HG03521 (cell line): ENCODE measurements around the gene PCDH12.

Source experiments
- ATAC-seq: cut with Tn5 transposase; IDR thresholded peaks from one replicate; pipeline ENCODE4 v1.9.1; 2021; ENCODE audit warnings: mild to moderate bottlenecking, moderate library complexity; ENCODE audit not compliant: unreplicated experiment

Gene PCDH12

DNA sequence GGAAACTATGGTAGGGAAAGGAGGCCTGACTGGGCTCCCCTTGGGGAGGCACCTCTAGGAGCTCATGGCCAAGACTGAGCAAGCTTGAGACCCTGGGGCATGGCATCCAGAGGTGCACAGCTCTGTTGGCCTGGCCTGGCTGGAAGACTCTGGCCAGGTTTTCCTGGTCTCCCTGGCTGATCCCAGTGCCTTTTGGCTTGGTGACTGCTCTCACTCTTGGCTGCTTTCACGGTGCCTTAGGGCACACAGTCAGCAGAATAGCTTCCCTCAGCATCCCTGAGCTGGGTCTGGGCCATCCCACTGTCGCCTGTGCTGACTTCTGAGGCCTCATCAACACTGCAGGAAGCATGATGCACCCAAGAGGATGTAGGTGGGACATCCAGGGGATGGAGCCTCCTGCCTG, 47.7 kb downstream of the PCDH12 start:
- no peak for ATAC-seq

DNA sequence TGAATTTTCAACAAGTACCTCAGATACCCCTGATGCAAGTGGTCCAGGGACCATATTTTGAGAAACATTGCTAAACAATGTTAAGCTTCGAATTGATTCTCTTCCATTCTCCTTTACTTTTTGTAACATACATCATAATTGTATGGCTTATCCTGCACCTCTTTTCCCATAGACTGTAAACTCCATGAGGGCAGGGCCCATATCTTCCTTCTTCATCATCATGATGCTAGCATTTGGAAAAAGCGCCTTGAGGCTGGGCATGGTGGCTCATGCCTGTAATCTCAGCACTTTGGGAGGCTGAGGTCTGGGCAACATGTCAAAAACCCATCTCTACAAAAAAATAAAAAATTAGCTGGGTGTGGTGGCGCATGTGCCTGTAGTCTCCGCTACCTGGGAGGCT, 48.8 kb downstream of the PCDH12 start:
- ATAC-seq, result no peak

DNA sequence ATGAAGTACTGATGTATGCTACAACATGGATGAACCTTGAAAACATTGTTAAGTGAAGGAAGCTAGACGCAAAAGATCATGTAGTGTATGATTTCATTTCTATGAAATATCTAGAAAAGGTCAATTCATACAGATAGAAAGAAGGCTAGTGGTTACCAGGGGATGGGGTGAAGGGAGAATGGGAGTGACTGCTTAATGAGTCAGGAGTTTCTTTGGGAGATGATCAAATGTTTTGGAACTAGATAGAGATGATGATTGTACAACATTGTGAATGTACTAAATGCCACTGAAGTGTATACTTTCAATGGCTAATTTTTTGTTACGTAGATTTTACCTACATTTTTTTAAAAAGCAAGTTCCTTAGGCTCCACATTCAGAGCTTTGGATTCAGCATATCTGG, 49.2 kb downstream of the PCDH12 start:
- no peak for ATAC-seq

DNA sequence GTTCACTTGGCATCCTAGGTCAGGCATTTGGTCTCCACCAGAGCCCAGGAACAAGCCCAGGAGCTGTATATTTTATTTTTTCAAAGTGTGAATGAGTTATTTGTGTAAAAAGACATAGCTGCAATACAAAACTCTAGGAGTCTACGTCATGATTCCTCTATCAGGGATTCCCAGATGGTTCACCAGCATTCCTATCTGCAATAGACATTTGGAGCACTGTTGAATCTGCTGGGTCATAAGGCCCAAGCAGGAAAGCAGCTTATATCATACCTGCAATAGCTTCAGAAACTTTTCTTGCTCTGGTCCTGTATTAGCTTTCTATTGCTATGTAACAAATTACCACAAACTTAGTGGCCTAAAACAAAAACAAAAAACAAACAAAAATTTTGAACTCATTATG, 51.0 kb downstream of the PCDH12 start:
- ATAC-seq, result no peak

DNA sequence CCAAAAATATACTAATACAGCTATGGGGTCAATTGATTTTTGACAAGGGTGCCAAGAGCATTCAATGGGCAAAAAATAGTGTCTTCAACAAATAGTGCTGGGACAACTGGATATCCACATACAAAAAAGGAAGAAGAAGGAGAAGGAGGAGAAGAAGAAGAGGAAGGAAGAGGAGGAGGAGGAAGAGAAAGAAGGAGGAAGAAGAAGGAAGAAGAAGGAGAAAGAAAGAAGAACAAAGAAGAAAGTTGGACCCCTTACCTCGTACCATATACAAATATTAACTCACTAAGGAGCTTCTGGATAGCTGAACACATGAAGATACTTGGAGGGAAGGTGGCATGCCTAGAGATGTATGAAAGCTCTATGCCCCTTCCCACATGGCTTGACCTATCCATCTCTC, 51.5 kb downstream of the PCDH12 start:
- ATAC-seq, result no peak

DNA sequence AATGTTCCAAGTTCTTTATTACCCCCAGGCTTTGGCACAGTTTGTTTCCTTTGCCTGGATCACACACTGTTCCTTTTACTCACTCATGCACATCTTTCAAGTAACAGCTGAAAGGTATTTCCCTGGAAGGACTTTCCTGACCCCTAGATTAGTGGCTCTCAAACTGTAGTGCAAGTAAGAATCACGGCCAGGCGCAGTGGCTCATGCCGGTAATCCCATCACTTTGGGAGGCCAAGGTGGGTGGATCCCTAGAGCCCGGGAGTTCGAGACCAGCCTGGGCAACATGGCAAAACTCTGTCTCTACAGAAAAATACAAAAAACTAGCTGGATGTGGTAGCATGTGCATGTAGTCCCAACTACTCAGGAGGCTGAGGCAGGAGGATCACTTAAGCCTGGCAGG, 53.5 kb downstream of the PCDH12 start:
- ATAC-seq, result no peak

DNA sequence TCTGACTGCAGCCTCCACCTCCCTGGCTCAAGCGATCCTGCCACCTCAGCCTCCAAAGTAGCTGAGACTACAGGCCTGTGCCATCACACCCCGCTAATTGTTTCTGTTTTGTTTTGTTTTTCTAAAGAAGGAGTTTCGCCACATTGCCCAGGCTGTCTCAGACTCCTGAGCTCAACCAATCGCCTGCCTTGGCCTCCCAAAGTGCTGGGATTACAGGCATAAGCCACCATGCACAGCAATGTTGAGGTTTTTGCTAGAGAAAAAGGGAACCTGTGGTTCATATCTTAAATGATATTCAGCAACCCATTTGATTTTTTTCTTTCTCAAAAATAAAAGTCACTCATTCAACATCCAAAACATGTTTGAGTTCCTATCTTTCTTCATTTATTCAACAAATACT, 54.7 kb downstream of the PCDH12 start:
- ATAC-seq, result no peak

DNA sequence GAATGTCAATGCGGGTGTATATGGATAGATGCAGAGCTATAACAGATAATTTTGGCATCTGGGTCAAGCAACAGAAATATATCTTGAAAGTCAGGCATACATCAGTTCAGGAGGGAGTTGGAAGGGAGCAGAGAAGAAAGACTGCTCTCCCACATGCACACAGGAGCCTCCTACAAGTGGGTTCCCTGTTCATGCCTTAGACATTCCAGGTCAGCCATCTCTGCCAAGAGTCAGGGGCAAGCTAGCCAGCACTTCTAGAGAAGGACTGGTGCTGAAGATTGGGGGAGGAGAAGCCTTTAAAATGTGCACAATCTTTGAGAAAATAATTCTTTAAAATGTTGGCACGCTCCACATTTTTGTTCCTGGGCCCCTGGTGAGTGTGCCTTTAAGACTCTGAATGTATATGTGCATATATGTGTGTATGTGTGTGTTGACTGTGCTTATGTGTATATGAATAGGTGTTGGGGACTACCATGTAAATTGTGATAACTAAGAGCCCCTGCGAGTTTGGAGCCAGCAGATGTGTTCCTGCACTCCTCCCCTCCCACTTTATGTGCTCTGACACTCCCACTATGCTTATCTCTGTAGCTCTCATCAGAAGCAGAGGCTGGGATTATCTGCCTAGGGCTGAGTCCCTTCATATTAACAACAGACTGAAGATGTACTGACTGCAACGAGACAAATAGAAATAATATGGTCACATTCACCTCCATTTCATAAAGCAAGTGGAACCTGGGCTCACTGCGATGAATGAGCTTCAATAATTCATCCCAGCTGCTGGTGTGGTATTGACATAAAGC, 55.8 kb downstream of the PCDH12 start:
- no peak for ATAC-seq

DNA sequence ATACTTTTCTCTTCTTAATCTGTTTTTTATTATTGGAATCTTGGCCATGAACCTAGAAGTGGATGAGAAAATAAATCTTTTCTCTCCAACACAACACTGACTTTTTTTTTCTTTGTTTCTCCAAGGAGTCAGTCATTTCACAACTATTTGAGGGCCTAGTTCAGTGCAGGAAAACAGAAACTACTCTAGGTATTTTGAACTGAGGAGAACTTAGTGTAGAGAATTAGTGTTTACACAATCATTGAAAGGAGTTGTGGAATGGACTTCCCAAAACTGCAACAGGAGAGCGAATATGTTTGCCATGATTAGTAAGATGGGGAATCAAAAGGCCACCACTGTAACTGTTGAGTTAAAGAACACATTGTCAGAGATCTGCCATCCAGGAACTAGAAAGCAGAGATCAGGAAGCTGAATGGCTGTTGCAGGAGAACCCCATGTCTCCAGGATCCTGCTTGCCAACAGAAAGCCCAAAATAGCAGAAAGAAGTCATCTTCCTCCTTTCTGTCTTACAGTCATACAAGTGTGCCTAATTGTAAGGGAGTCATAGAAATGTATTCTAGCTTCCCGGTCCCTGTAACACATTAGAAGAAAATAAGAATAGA, 59.5 kb downstream of the PCDH12 start:
- ATAC-seq, result no peak

DNA sequence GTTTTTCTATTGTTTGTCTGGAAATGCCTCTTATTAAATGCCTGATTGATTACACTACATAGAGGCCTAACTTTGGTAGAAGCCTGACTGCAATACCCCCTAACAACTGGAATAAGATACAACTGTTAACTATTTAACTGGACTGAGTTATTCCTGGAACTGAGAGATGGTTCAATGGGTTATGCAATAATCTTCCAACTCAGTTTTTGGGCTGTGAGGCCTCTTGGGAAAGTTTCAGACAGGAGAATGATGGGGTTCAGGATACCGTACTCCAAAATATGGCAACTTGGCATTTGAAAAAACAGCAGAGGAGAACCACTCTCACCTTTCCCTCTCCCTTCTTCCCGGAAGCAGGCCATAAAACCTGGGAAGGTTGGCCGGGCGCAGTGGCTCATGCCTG, 60.6 kb downstream of the PCDH12 start:
- no peak for ATAC-seq
